OCI-LY7 (cell line): ENCODE results near the gene ASPHD2. TPM values are rescaled to one million over a fixed set of nuclear protein-coding genes. Genes with fewer than 3 reads are reported as not detected.

ENCODE experiments used
- BruUV-seq: library from RNA; stranded (reverse); fragments of 400-500 nt; replicated peaks from 2 replicates; lab custom pipeline; 2021; lab: Mats Ljungman, UMichigan
- CTCF ChIA-PET: fragments of 300-600 bp; sonication (Branson Sonifier 250); formaldehyde crosslinking; loops from one replicate; lab custom pipeline; 2022; ENCODE audit warnings: antibody characterized with exemption; ENCODE audit not compliant: unreplicated experiment; lab: Charles Lee
- POLR2A ChIA-PET: fragments of 300-600 bp; sonication (Branson Sonifier 250); formaldehyde crosslinking; loops from one replicate; lab custom pipeline; 2022; ENCODE audit warnings: antibody characterized with exemption; lab: Charles Lee
- DNase-seq: peaks from one replicate; pipeline ENCODE4 v3.0.0-alpha.2; 2015; ENCODE audit warnings: low spot score
- H2AFZ ChIP-seq: fragments of 200-600 bp; sonication (generic), shearing (Covaris generic); 2 replicates; pipeline ENCODE4 v1.6.1; 2014; ENCODE audit warnings: mild to moderate bottlenecking, antibody characterized with exemption, low read length, moderate library complexity
- H3K27ac ChIP-seq: fragments of 200-600 bp; sonication (generic); 2 replicates; pipeline ENCODE4 v1.5.1; 2014; ENCODE audit warnings: mixed run types, low read depth, mild to moderate bottlenecking, moderate library complexity, low read length, inconsistent platforms; ENCODE audit not compliant: poor library complexity, severe bottlenecking
- H3K36me3 ChIP-seq: fragments of 200-600 bp; sonication (generic); 2 replicates; pipeline ENCODE4 v1.6.1; 2014; ENCODE audit warnings: mild to moderate bottlenecking, antibody characterized with exemption, low read length, moderate library complexity, mixed read lengths; ENCODE audit not compliant: insufficient read depth
- H3K4me1 ChIP-seq: fragments of 200-600 bp; sonication (generic); 2 replicates; pipeline ENCODE4 v1.5.1; 2014; ENCODE audit warnings: mild to moderate bottlenecking, low read length; ENCODE audit not compliant: insufficient read depth, poor library complexity, severe bottlenecking
- H3K4me2 ChIP-seq: fragments of 200-600 bp; sonication (generic); 2 replicates; pipeline ENCODE4 v1.6.1; 2014; ENCODE audit warnings: mild to moderate bottlenecking, low read length
- H3K4me3 ChIP-seq: fragments of 200-600 bp; sonication (generic); 2 replicates; pipeline ENCODE4 v1.5.1; 2014; ENCODE audit warnings: mild to moderate bottlenecking, low read depth, low read length; ENCODE audit not compliant: poor library complexity, severe bottlenecking
- H3K79me2 ChIP-seq: fragments of 200-600 bp; sonication (generic); 2 replicates; pipeline ENCODE4 v1.6.1; 2016; ENCODE audit warnings: low read depth, mild to moderate bottlenecking, low read length, moderate library complexity, mixed read lengths; ENCODE audit not compliant: insufficient read depth
- H3K9me2 ChIP-seq: fragments of 200-600 bp; sonication (generic); 2 replicates; pipeline ENCODE4 v1.6.1; 2016; ENCODE audit warnings: mild to moderate bottlenecking, low read length, mixed read lengths; ENCODE audit not compliant: insufficient read depth
- H3K9me3 ChIP-seq: fragments of 200-600 bp; sonication (generic); 2 replicates; pipeline ENCODE4 v1.6.1; 2014; ENCODE audit warnings: mild to moderate bottlenecking, mixed run types, low read length, mixed read lengths
- H4K20me1 ChIP-seq: fragments of 200-600 bp; sonication (generic); 2 replicates; pipeline ENCODE4 v1.6.1; 2014; ENCODE audit warnings: mild to moderate bottlenecking, antibody characterized with exemption, low read length, moderate library complexity, mixed read lengths; ENCODE audit not compliant: insufficient read depth
- EZH2phosphoT487 ChIP-seq: fragments of 200-600 bp; sonication (generic); IDR thresholded peaks from 2 replicates; pipeline ENCODE4 v1.6.1; 2018; ENCODE audit warnings: low read depth, borderline replicate concordance, mild to moderate bottlenecking, mixed run types, antibody characterized with exemption, low read length, moderate library complexity, mixed read lengths
- intact Hi-C: fragments of 100-400 bp; cut with micrococcal nuclease; formaldehyde crosslinking; loops from one replicate; pipeline ENCODE4 v1.10.0; 2022; ENCODE audit not compliant: unreplicated experiment
- total RNA-seq, 2 experiments: library from RNA; depleted of rRNA in 1 of 2; stranded (reverse); fragments of >200 nt in 1 of 2; shearing (Covaris generic) in 1 of 2; gene quantifications; 2 replicates each; pipeline ENCODE4 v1.2.3, GENCODE V29; 2014 to 2022
- TF ChIP-seq, protein P1 (sequence below): fragments of 200-600 bp; sonication (generic); conservative IDR thresholded peaks from 2 replicates; pipeline ENCODE4 v1.5.1; 2014; ENCODE audit warnings: mild to moderate bottlenecking, antibody characterized with exemption, low read length, moderate library complexity, mixed read lengths

Gene ASPHD2
- total RNA-seq, 2 experiments from 2014 or later, result 5.5 to 6.5 TPM

DNA sequence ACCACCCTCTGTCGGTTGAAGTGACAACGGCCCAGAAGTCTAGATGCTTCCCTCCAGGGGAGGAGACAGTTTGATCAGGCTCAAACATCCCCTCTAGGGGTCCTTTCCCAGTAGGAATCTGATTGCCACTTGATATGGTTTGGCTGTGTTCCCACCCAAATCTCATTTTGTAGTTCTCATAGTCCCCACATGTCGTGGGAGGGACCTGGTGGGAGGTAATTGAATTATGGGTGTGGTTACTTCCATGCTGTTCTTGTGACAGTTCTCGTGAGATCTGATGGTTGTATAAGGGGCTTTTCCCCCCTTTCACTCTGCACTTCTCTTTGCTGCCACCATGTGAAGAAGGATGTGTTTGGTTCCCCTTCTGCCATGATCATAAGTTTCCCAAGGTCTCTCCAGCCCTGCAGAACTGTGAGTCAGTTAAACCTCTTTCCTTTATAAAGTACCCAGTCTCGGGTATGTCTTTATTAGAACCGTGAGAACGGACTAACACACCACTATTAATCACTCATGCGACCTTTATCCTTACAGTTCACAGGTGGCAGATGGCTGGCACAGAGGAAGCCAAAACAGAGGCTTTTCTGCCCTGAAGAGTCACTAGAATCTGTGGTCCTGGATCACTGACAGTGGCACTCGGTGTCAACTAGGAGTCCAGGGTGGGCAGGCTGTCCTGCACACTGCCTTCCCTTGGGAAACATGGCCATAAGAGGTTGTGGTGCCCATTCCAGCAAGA lies 21.6 kb downstream of the ASPHD2 start:
- no peaks in the 10 kb centered on the region for H3K79me2 ChIP-seq
- H4K20me1 ChIP-seq, result no peaks in the 10 kb centered on the region
- no peaks in the 10 kb centered on the region for H3K4me1 ChIP-seq
- CTCF ChIA-PET, result no interaction called here
- no peaks in the 10 kb centered on the region for H3K9me2 ChIP-seq
- no TSS peak for BruUV-seq
- H3K4me2 ChIP-seq, result no peak overlapping the region
- no peak overlapping the region for H3K4me3 ChIP-seq
- POLR2A ChIA-PET, result no interaction called here
- DNase-seq, result no peak
- H2AFZ ChIP-seq, result no peak overlapping the region
- no peak overlapping the region for H3K27ac ChIP-seq
- H3K9me3 ChIP-seq, result no peaks in the 10 kb centered on the region
- intact Hi-C loops, result no loop called here
- no peak for TF ChIP-seq EZH2phosphoT487
- TF ChIP-seq, protein P1, sequence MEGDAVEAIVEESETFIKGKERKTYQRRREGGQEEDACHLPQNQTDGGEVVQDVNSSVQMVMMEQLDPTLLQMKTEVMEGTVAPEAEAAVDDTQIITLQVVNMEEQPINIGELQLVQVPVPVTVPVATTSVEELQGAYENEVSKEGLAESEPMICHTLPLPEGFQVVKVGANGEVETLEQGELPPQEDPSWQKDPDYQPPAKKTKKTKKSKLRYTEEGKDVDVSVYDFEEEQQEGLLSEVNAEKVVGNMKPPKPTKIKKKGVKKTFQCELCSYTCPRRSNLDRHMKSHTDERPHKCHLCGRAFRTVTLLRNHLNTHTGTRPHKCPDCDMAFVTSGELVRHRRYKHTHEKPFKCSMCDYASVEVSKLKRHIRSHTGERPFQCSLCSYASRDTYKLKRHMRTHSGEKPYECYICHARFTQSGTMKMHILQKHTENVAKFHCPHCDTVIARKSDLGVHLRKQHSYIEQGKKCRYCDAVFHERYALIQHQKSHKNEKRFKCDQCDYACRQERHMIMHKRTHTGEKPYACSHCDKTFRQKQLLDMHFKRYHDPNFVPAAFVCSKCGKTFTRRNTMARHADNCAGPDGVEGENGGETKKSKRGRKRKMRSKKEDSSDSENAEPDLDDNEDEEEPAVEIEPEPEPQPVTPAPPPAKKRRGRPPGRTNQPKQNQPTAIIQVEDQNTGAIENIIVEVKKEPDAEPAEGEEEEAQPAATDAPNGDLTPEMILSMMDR, result no peak
- peaks cover 50% of the 10 kb centered on the region for H3K36me3 ChIP-seq

DNA sequence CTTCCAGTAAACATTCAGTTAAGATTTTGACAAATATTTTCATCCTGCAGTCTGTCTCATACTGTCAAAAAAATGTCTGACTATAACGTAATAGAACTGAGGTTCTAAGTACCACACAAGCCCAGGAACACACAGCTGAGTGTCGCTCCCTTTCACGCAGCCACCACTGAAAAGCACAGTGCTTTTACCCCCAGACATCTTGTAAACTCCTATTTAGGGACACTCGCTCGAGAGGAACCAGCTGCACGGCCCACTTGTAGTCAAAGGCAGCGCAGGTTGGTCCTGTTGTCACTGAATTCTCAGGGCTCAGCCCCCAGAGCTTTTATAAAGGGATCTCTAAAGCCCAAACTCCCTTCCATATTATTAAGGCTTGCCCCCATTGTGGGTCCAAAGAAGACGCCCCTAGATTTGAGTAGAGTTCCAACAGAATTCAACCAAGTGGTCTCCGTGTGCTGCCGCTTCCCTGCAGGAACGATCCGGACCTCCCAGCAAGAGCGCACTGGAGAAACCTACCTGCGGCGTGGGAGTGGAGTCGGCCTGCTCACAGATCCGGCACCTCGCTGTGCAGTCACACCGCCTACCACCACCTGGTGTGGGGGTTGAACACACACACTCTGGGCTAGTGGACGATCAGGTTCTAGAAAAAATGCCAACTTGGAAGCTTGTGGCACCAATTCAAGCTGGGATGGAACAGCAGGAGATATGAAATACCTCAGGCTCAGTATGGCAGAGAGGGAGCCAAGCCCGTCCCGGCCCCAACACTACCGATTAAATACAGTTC lies 23.4 kb downstream of the ASPHD2 start:
- ChIA-PET POLR2A (no interaction called here), CTCF (no interaction called here)
- no peak for DNase-seq
- Histone ChIP-seq H3K4me1 (no peaks in the 10 kb centered on the region), H3K9me3 (no peaks in the 10 kb centered on the region), H4K20me1 (no peaks in the 10 kb centered on the region), H3K79me2 (no peaks in the 10 kb centered on the region; the same call in 1 of the 2 replicates), H3K9me2 (no peaks in the 10 kb centered on the region), H3K27ac (no peak overlapping the region), H3K4me2 (no peak overlapping the region), H3K4me3 (no peak overlapping the region), H3K36me3 (peaks cover 66% of the 10 kb centered on the region), H2AFZ (no peak overlapping the region)
- intact Hi-C loops, result no loop called here
- BruUV-seq, result TSS peak; percentile 40
- TF ChIP-seq, protein P1, result no peak
- TF ChIP-seq EZH2phosphoT487, result no peak
